Parathyroid adenoma (tissue), 2 donors: ENCODE measurements around the gene IQGAP3.

Experiments used
- H2AFZ ChIP-seq: fragments of 300-600 bp; sonication (generic); one replicate; pipeline ENCODE4 v1.7.0; 2017; ENCODE audit warnings: antibody characterized with exemption, mild to moderate bottlenecking
- H3K27ac ChIP-seq: fragments of 300-600 bp; sonication (generic); one replicate; pipeline ENCODE4 v1.7.0; 2017
- H3K27me3 ChIP-seq: fragments of 300-600 bp; sonication (generic); one replicate; pipeline ENCODE4 v1.7.0; 2017; ENCODE audit warnings: low read length; ENCODE audit not compliant: control insufficient read depth, insufficient read depth
- H3K36me3 ChIP-seq: fragments of 300-600 bp; sonication (generic); one replicate; pipeline ENCODE4 v1.7.0; 2017; ENCODE audit warnings: low read length; ENCODE audit not compliant: control insufficient read depth, insufficient read depth
- H3K4me1 ChIP-seq: fragments of 300-600 bp; sonication (generic); one replicate; pipeline ENCODE4 v1.7.0; 2017; ENCODE audit warnings: control low read depth
- H3K4me2 ChIP-seq: fragments of 300-600 bp; sonication (generic); one replicate; pipeline ENCODE4 v1.7.0; 2017; ENCODE audit warnings: low read length
- H3K4me3 ChIP-seq: fragments of 300-600 bp; sonication (generic); one replicate; pipeline ENCODE4 v1.7.0; 2017; ENCODE audit warnings: low read depth, low read length
- H3K79me2 ChIP-seq: fragments of 300-600 bp; sonication (generic); one replicate; pipeline ENCODE4 v1.7.0; 2017; ENCODE audit warnings: control low read depth
- H3K9ac ChIP-seq: fragments of 300-600 bp; sonication (generic); one replicate; pipeline ENCODE4 v1.7.0; 2017; ENCODE audit warnings: mild to moderate bottlenecking
- H3K9me3 ChIP-seq: fragments of 300-600 bp; sonication (generic); one replicate; pipeline ENCODE4 v1.7.0; 2017; ENCODE audit warnings: low read length; ENCODE audit not compliant: control insufficient read depth
- CTCF ChIP-seq: fragments of 300-600 bp; sonication (generic); IDR thresholded peaks from one replicate; pipeline ENCODE4 v1.7.0; 2017; ENCODE audit warnings: antibody characterized with exemption, mild to moderate bottlenecking
- donor health status: primary hyperparathyroidism.

Gene IQGAP3

GRCh38 chr1:156577550-156577949, 5.2 kb upstream of the IQGAP3 start:
- no peaks in the 10 kb centered on the region for H3K4me1 ChIP-seq
- H3K9ac ChIP-seq, result no peak overlapping the region
- H3K4me3 ChIP-seq, result no peak overlapping the region
- H2AFZ ChIP-seq, result peak overlapping the region; percentile 3
- no peaks in the 10 kb centered on the region for H3K79me2 ChIP-seq
- no peak for TF ChIP-seq CTCF
- no peaks in the 10 kb centered on the region for H3K27me3 ChIP-seq
- H3K9me3 ChIP-seq, result no peaks in the 10 kb centered on the region
- no peak overlapping the region for H3K4me2 ChIP-seq
- H3K36me3 ChIP-seq, result no peaks in the 10 kb centered on the region
- H3K27ac ChIP-seq, result no peak overlapping the region

- H3K79me2 ChIP-seq, result no peaks in the 10 kb centered on the region
- no peak for TF ChIP-seq CTCF
- no peak overlapping the region for H3K4me2 ChIP-seq
- H3K27me3 ChIP-seq, result no peaks in the 10 kb centered on the region
- no peaks in the 10 kb centered on the region for H3K36me3 ChIP-seq
- H3K9ac ChIP-seq, result no peak overlapping the region
- no peaks in the 10 kb centered on the region for H3K4me1 ChIP-seq
- no peak overlapping the region for H3K27ac ChIP-seq
- no peaks in the 10 kb centered on the region for H3K9me3 ChIP-seq
- H3K4me3 ChIP-seq, result no peak overlapping the region
- H2AFZ ChIP-seq, result no peak overlapping the region
These were observed 1.8 kb upstream of the IQGAP3 start for GRCh38 chr1:156574039-156574633.

- Histone ChIP-seq H3K9ac (no peak overlapping the region), H3K4me1 (no peaks in the 10 kb centered on the region), H3K27ac (no peak overlapping the region), H3K36me3 (no peaks in the 10 kb centered on the region), H2AFZ (peak overlapping the region; percentile 57), H3K4me3 (peak overlapping the region; percentile 6), H3K4me2 (peak overlapping the region; percentile 49), H3K79me2 (no peaks in the 10 kb centered on the region), H3K9me3 (no peaks in the 10 kb centered on the region), H3K27me3 (no peaks in the 10 kb centered on the region)
- TF ChIP-seq CTCF, result no peak
These were observed 276 bp upstream of the IQGAP3 start for GRCh38 chr1:156572663-156573018.

- H3K9me3 ChIP-seq, result no peaks in the 10 kb centered on the region
- no peak overlapping the region for H3K27ac ChIP-seq
- no peaks in the 10 kb centered on the region for H3K27me3 ChIP-seq
- no peak overlapping the region for H3K4me3 ChIP-seq
- H3K36me3 ChIP-seq, result no peaks in the 10 kb centered on the region
- no peak overlapping the region for H3K9ac ChIP-seq
- H3K4me2 ChIP-seq, result no peak overlapping the region
- no peaks in the 10 kb centered on the region for H3K79me2 ChIP-seq
- no peak overlapping the region for H2AFZ ChIP-seq
- no peak for TF ChIP-seq CTCF
- no peaks in the 10 kb centered on the region for H3K4me1 ChIP-seq
These were observed 1.0 kb downstream of the IQGAP3 start for GRCh38 chr1:156571261-156571852.

DNA sequence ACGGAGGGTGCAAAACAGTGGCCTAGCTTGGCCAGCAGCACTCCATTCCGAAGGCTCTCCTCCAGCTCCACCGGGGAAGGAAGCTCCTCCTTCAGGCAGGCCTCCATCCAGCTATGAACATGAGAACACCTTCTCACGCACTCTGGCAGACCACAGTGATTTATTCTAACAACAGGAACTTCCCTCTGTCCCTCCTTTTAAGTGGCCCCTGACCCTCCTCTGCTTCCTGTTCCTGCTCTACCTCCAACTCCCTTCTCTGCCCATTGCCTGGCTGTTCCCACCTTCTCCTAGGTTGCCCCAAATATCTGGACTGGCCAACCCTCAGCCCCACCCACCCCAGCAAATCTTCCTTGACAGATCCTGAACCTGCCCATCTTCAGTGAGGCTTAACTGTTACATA, 5.9 kb downstream of the IQGAP3 start:
- no peak for TF ChIP-seq CTCF
- no peak overlapping the region for H3K9ac ChIP-seq

More for the DNA sequence above, 5.9 kb downstream of the IQGAP3 start:
- no peaks in the 10 kb centered on the region for H3K36me3 ChIP-seq
- H3K27me3 ChIP-seq, result no peaks in the 10 kb centered on the region
- H3K4me3 ChIP-seq, result no peak overlapping the region
- H3K79me2 ChIP-seq, result no peaks in the 10 kb centered on the region
- H3K4me1 ChIP-seq, result no peaks in the 10 kb centered on the region
- no peaks in the 10 kb centered on the region for H3K9me3 ChIP-seq
- no peak overlapping the region for H3K27ac ChIP-seq
- H2AFZ ChIP-seq, result no peak overlapping the region
- H3K4me2 ChIP-seq, result no peak overlapping the region
